Stimulated activated naive CD8-positive, alpha-beta T cell treated with anti-CD3 and anti-CD28 coated beads, Interleukin-15, Interleukin-2, amounts not matched to agents 100 ng/mL and 50 ng/mL, for 24 hours (primary cell): Measurements from ENCODE around the gene ANKRD62.
"Not testable (repeated sequence)": the region's sequence is repeated elsewhere in the genome, so short reads cannot be mapped to it uniquely, and the experiment has no call there.

Source experiments
- H3K27ac Mint-ChIP-seq: one replicate; pipeline ENCODE4 v1.8.0; 2021; ENCODE audit warnings: mild to moderate bottlenecking, mixed read lengths
- H3K27me3 Mint-ChIP-seq: one replicate; pipeline ENCODE4 v1.8.0; 2021; ENCODE audit warnings: mixed read lengths
- H3K36me3 Mint-ChIP-seq: one replicate; pipeline ENCODE4 v1.8.0; 2021; ENCODE audit warnings: low read depth, mixed read lengths
- H3K4me1 Mint-ChIP-seq: one replicate; pipeline ENCODE4 v1.8.0; 2021; ENCODE audit warnings: low read depth, mixed read lengths
- H3K4me3 Mint-ChIP-seq: one replicate; pipeline ENCODE4 v1.8.0; 2021; ENCODE audit warnings: mild to moderate bottlenecking, mixed read lengths
- H3K9me3 Mint-ChIP-seq: one replicate; pipeline ENCODE4 v1.8.0; 2021; ENCODE audit warnings: mixed read lengths

ANKRD62 gene

DNA sequence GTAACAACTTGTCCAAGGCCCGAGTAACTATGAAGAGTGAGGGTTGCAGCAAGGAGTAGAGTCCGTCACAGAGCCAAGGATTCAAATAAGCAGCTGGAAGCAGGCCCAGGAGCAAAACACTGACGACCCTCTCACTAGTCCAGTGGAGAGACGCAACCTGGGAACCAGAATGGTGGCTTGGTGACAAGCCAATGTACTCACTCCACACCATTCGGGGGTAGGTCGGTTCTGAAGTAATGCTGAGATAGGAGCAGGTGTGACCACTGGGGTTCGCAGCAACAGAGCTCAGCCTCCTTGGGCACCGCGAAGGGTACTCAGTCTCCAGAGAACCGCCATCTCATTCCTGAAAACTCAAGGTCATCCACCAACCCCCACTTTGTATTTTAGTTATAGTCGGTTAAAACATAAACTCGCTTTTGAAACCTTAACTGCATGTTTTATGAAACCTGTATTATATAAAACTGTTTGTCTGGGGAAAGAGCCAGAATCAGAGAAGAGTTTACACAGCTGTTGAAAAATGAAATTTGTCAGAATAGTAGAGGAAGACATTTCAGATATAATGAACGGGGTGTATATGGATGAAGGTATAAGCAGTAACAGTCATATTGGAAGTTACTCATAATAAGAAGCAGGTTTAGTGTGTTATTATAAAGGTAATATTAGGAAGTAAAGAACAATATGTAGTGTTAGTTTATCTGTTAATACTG lies 8.6 kb downstream of the ANKRD62 start:
- no peaks in the 10 kb centered on the region for H3K36me3 Mint-ChIP-seq
- H3K4me3 Mint-ChIP-seq: no peak overlapping the region
- H3K4me1 Mint-ChIP-seq: no peaks in the 10 kb centered on the region

DNA sequence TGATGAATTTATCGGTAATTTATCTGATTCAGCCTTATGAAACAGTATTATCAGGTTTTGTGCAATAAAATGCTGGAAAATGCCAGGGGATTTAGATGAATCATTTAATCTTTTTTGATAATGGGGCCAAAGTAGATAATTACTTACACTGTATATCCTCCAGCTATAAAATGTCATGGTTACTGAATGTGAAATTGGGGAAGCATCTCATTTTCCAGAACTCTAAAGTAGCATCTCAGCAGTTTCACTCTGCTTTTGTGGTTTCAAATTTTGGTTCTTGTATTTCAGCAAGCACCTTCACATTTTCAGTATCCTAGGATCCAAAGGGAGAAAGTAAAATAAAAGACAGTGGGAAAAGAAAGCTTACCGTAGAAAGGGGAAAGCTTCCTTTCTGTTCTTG lies 12.8 kb downstream of the ANKRD62 start:
- Mint-ChIP-seq H3K4me3 (no peak overlapping the region), H3K27ac (no peak overlapping the region), H3K4me1 (no peaks in the 10 kb centered on the region), H3K27me3 (peaks cover 32% of the 10 kb centered on the region), H3K9me3 (no peaks in the 10 kb centered on the region), H3K36me3 (no peaks in the 10 kb centered on the region)

More for the DNA sequence above, 8.6 kb downstream of the ANKRD62 start:
- H3K27me3 Mint-ChIP-seq: peaks cover 35% of the 10 kb centered on the region
- H3K9me3 Mint-ChIP-seq: no peaks in the 10 kb centered on the region
- no peak overlapping the region for H3K27ac Mint-ChIP-seq

DNA sequence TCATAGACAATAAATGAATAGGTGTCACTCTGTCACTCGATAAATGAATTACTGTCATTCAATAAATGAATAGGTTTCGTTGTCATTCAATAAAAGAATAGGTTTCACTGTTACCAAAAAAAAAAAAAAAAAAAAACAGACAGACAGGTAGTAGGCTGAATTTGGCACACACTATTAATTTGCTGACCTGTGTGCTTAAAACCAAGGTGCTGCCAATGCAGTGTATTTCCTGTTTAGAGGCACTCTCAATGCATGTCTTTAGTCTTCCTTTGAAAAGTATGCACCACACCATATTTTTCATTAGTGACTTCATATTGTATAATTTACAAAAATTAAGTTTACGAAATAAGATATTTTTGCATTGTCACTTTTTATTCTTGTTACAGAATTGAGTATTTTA lies 16.2 kb downstream of the ANKRD62 start:
- Mint-ChIP-seq H3K27me3 (peaks cover 27% of the 10 kb centered on the region), H3K4me3 (no peak overlapping the region), H3K4me1 (no peaks in the 10 kb centered on the region), H3K27ac (no peak overlapping the region), H3K36me3 (no peaks in the 10 kb centered on the region), H3K9me3 (no peaks in the 10 kb centered on the region)

DNA sequence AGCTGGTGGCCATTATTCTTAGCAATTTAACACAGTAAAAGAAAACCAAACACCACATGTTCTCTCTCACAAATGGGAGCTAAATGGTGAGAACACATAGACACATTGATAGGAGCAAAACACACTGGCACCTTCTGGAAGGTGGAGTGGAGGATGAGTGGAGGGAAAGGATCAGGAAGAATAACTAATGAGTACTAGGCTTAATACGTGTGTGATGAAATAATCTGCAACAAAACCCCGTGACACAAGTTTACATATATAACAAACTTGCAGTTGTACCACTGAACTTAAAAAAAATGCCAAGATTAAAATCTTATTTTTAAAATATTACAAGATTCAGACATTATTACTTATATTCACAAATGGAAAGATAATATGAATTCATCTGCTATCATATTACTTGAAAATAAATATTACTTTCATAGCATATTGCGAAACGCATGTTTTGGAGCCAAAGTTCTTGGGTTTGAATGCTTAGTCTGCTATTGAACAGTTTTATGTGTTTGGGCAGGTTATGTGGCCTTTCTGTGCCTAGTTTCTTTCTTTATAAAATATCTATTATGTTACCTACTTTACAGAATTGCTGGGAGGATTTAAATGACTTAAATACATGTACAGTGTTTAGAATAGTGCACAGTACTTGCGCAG lies 20.5 kb downstream of the ANKRD62 start:
- H3K27ac Mint-ChIP-seq: no peak overlapping the region
- H3K4me1 Mint-ChIP-seq: no peaks in the 10 kb centered on the region
- peaks cover 14% of the 10 kb centered on the region for H3K27me3 Mint-ChIP-seq
- no peaks in the 10 kb centered on the region for H3K9me3 Mint-ChIP-seq
- no peaks in the 10 kb centered on the region for H3K36me3 Mint-ChIP-seq
- no peak overlapping the region for H3K4me3 Mint-ChIP-seq

DNA sequence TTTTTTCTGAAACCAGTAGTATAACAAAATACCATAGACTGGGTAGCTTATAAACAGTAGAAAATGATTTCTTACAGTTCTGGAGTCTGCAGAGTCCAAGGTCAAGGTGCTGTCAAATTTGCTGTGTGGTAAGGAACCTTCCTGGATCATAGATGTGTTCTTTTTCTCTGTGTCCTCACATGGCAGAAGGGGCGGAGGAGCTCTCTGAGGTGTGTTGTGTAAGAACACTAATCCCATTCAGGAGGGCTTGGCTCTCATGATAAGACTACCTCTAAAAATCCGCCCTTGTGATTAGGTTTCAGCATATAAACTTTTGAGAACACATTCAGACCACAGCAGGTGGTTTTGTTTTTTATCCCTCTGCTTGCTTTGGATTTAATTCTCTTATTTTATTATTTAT lies 25.7 kb downstream of the ANKRD62 start:
- no peaks in the 10 kb centered on the region for H3K4me1 Mint-ChIP-seq
- no peak overlapping the region for H3K27ac Mint-ChIP-seq
- no peaks in the 10 kb centered on the region for H3K9me3 Mint-ChIP-seq
- H3K4me3 Mint-ChIP-seq: no peak overlapping the region
- no peaks in the 10 kb centered on the region for H3K36me3 Mint-ChIP-seq
- H3K27me3 Mint-ChIP-seq: peaks cover 15% of the 10 kb centered on the region

DNA sequence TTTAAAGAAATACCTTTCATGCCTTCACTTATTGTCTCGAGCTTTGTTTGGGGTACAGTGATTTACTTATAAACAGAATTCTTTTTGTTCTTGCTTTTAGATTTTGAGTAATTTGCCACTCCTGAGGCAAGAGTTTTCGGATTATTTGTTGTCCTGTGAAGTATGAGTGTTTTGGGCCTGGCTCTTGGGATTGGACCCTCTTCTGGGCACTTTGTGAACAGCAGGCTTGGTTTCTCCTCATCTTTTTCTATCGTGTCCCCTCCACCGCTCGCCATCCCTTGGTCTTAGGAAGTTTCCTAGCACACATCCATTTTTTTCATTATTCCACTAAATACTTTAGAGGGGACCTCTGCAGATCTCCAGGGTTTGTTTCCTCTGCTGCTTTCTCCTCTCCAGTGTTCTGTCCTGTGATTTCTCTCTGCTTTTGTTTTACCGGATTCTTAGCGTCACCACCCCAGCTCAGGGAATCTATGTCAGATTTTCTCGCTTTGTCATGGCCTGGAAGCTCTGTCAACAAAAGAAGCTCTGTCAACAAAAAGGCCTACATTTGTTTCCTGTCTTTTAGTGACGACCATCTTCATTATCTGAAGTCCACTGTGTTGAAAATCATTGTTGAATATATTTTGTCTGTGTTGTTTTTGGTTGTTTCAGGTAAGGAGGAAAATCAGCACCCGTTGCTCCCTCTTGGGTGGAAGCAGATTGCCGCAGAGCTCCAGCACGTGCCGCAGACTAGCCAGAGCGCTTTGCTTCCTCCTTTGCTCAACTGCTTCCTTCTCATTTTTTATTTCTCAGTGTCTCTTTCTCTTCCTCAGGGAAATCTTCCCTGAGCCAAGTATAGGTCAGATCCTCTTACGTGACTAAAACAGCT lies 27.8 kb downstream of the ANKRD62 start:
- H3K4me3 Mint-ChIP-seq: no peak overlapping the region
- no peak overlapping the region for H3K27ac Mint-ChIP-seq
- H3K36me3 Mint-ChIP-seq: no peaks in the 10 kb centered on the region
- peaks cover 29% of the 10 kb centered on the region for H3K27me3 Mint-ChIP-seq
- no peaks in the 10 kb centered on the region for H3K4me1 Mint-ChIP-seq
- no peaks in the 10 kb centered on the region for H3K9me3 Mint-ChIP-seq

DNA sequence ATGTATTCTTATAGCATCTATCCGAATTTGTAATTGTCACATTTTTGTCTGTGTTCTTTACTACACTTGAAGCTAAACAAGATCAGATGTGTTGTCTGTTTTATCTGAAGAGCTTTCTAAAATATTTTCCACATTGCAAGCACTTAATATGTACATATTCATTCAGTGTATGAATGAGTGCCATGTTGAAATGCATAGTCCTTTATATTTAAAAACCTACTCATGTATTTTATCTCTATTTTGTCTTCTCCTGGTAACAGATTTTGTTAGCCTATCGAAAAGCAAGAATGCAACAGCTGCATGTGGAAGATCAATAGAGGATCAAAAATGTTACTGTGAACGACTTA lies 28.4 kb downstream of the ANKRD62 start:
- H3K4me1 Mint-ChIP-seq, H3K9me3 Mint-ChIP-seq, H3K4me3 Mint-ChIP-seq, H3K36me3 Mint-ChIP-seq, H3K27ac Mint-ChIP-seq: not testable (repeated sequence)
- H3K27me3 Mint-ChIP-seq: peaks cover 32% of the 10 kb centered on the region

DNA sequence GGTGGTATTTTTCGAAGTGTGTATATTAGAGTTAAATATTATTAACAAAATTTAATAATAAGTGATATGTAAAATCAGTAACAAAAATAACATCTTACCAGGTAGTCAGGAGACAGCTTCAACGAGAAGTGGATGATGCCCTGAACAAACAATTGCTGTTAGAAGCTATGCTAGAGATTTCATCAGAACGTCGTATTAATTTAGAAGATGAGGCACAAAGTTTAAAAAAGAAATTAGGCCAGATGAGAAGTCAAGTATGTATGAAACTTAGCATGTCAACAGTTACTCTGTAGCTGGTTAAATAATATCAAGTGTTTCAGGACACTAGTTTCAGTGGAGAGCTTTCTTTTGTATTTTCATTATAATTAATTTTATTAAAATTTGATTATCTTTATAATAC lies 34.0 kb downstream of the ANKRD62 start:
- H3K4me1 Mint-ChIP-seq, H3K9me3 Mint-ChIP-seq, H3K36me3 Mint-ChIP-seq, H3K4me3 Mint-ChIP-seq, H3K27ac Mint-ChIP-seq: not testable (repeated sequence)
- peaks cover 19% of the 10 kb centered on the region for H3K27me3 Mint-ChIP-seq

DNA sequence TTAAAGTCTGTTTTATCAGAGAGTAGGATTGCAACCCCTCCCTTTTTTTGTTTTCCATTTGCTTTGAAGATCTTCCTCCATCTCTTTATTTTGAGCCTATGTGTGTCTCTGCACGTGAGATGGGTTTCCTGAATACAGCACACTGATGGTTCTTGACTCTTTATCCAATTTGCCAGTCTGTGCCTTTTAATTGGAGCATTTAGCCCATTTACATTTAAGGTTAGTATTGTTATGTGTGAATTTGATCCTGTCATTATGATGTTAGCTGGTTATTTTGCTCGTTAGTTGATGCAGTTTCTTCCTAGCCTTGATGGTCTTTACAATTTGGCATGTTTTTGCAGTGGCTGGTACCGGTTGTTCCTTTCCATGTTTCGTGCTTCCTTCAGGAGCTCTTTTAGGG lies 45.2 kb downstream of the ANKRD62 start:
- not testable (repeated sequence) for H3K4me1 Mint-ChIP-seq, H3K4me3 Mint-ChIP-seq, H3K27ac Mint-ChIP-seq, H3K36me3 Mint-ChIP-seq, H3K27me3 Mint-ChIP-seq, H3K9me3 Mint-ChIP-seq

DNA sequence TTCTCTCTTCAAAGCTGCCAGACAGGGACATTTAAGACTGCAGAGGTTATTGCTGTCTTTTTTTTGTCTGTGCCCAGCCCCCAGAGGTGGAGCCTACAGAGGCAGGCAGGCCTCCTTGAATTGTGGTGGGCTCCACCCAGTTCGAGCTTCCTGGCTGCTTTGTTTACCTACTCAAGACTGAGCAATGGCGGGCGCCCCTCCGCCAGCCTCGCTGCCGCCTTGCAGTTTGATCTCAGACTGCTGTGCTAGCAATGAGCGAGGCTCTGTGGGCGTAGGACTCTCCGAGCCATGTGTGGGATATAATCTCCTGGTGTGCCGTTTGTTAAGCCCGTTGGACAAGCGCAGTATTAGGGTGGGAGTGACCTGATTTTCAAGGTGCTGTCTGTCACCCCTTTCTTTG lies 47.2 kb downstream of the ANKRD62 start:
- not testable (repeated sequence) for H3K27me3 Mint-ChIP-seq, H3K27ac Mint-ChIP-seq, H3K4me3 Mint-ChIP-seq, H3K36me3 Mint-ChIP-seq, H3K4me1 Mint-ChIP-seq, H3K9me3 Mint-ChIP-seq

DNA sequence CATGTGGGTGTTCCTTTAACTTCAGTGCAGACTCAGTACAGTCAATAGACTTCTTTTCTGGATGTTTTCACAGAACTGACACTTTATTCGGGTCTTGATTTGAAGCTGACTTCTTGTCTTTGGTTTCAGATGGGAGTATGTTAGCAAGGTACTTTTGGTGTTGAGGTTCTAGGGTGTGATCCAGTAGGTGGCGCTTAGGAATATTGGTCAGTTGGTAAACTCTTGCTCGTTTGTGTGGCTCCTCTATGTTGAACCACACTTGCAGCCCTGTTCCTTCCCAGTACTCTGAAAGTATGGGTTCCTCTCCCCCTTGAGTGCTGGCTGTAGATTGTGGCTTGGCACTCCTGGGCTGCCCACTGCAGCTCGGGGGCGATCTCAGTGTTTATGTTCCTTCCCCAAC lies 48.1 kb downstream of the ANKRD62 start:
- H3K36me3 Mint-ChIP-seq, H3K9me3 Mint-ChIP-seq, H3K4me3 Mint-ChIP-seq, H3K27me3 Mint-ChIP-seq, H3K4me1 Mint-ChIP-seq, H3K27ac Mint-ChIP-seq: not testable (repeated sequence)

DNA sequence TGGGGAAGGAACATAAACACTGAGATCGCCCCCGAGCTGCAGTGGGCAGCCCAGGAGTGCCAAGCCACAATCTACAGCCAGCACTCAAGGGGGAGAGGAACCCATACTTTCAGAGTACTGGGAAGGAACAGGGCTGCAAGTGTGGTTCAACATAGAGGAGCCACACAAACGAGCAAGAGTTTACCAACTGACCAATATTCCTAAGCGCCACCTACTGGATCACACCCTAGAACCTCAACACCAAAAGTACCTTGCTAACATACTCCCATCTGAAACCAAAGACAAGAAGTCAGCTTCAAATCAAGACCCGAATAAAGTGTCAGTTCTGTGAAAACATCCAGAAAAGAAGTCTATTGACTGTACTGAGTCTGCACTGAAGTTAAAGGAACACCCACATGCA lies 55.8 kb downstream of the ANKRD62 start:
- peaks cover 19% of the 10 kb centered on the region for H3K27me3 Mint-ChIP-seq
- H3K4me3 Mint-ChIP-seq, H3K9me3 Mint-ChIP-seq: not testable (repeated sequence)

DNA sequence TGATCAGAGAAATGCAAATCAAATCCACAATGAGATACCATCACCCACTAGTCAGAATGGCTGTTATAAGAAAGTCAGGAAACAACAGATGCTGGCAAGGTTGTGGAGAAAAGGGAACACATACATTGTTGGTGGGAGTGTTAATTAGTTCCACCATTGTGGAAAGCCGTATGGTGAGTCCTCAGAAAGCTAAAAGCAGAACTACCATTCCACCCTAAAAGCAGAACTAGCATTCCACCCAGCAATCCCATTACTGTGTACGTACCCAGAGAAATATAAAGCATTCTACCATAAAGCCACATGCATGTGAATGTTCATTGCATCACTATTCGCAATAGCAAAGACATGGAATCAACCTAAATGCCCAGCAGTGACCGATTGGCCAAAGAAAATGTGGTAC lies 60.7 kb downstream of the ANKRD62 start:
- Mint-ChIP-seq H3K27me3 (peaks cover 19% of the 10 kb centered on the region), H3K9me3 (no peaks in the 10 kb centered on the region), H3K4me1 (no peaks in the 10 kb centered on the region), H3K27ac (no peak overlapping the region), H3K36me3 (no peaks in the 10 kb centered on the region), H3K4me3 (no peak overlapping the region)

More for the DNA sequence above, 55.8 kb downstream of the ANKRD62 start:
- not testable (repeated sequence) for H3K4me1 Mint-ChIP-seq, H3K27ac Mint-ChIP-seq, H3K36me3 Mint-ChIP-seq

DNA sequence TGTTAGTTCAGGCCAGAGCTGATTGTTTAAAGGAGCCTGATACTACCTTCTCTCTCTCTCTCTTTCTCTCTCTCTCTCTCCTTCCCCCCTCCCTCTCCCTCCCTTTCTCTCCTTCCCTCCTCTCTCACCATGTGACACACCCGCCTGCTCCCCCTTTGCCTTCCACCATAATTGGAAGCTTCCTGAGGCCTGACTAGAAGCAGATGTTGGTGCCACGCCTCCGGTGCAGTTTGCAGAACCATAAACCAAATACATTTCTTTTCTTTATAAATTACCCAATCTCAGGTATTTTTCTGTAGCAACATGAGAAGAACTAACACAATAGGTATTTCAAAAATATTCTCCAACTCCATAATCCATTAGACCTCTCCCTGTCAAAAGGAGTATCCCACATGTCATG lies 62.4 kb downstream of the ANKRD62 start:
- Mint-ChIP-seq H3K9me3 (no peaks in the 10 kb centered on the region), H3K27me3 (peaks cover 8% of the 10 kb centered on the region), H3K4me1 (no peaks in the 10 kb centered on the region), H3K36me3 (no peaks in the 10 kb centered on the region), H3K4me3 (no peak overlapping the region), H3K27ac (no peak overlapping the region)

DNA sequence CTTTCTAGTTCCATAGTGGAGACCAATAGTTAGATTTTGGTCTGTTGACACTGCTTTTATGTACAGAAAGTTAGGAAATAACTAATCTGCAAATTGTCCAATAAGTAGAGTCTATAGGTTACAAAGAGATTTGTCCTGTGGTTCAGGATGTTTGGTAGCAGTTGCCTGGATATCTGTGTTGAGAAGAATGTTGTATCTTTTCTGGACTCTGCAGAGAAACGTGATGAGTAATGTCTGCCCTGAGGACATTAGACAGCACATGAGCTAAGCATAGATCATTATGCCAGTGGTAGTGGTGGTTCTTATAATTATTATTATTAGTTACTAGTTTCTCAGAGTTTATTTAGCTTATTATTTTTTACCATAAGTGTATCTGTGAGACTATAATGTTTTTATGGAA lies 65.8 kb downstream of the ANKRD62 start:
- Mint-ChIP-seq H3K4me3 (no peak overlapping the region), H3K27ac (no peak overlapping the region), H3K4me1 (no peaks in the 10 kb centered on the region), H3K27me3 (no peaks in the 10 kb centered on the region), H3K36me3 (no peaks in the 10 kb centered on the region), H3K9me3 (no peaks in the 10 kb centered on the region)
